GM12801 (cell line): Measurements from ENCODE around the gene NDRG2.

ENCODE experiments used
- TF ChIP-seq, protein P1 (sequence below): IDR thresholded peaks from one replicate; pipeline ENCODE4 v1.5.1; 2011; ENCODE audit warnings: control low read depth; ENCODE audit not compliant: insufficient read length; ENCODE audit errors: extremely low read depth

Gene NDRG2

DNA sequence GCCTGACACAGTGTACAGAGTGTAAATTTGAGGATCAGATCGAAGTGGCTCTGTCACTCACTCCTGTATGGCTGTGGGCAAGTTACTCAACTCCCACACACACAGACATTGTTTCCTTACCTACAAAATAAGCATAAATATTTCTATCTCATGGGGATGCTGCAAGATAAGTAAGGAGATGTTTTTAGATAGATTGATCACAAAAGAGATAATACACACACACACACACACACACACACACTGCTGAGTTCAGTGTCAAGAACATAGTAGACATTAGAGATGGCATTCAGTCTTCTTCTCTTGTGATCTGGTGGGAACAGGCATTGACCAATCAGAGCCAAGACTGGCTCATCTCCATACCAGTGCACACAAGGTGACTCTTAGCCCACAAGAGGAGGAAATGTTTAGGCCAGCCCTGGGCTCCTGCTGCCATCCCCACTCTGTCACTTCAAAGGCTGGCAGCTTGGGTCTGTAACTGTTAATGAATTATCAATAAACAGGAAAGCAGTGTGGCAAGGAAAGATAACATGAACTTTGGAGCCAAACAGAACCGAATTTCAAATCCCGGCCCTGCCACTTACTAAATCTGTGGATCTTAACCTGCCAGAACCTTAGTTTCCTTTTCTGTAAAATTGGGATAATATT, 29.4 kb upstream of the NDRG2 start:
- TF ChIP-seq, protein P1, sequence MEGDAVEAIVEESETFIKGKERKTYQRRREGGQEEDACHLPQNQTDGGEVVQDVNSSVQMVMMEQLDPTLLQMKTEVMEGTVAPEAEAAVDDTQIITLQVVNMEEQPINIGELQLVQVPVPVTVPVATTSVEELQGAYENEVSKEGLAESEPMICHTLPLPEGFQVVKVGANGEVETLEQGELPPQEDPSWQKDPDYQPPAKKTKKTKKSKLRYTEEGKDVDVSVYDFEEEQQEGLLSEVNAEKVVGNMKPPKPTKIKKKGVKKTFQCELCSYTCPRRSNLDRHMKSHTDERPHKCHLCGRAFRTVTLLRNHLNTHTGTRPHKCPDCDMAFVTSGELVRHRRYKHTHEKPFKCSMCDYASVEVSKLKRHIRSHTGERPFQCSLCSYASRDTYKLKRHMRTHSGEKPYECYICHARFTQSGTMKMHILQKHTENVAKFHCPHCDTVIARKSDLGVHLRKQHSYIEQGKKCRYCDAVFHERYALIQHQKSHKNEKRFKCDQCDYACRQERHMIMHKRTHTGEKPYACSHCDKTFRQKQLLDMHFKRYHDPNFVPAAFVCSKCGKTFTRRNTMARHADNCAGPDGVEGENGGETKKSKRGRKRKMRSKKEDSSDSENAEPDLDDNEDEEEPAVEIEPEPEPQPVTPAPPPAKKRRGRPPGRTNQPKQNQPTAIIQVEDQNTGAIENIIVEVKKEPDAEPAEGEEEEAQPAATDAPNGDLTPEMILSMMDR = no peak

DNA sequence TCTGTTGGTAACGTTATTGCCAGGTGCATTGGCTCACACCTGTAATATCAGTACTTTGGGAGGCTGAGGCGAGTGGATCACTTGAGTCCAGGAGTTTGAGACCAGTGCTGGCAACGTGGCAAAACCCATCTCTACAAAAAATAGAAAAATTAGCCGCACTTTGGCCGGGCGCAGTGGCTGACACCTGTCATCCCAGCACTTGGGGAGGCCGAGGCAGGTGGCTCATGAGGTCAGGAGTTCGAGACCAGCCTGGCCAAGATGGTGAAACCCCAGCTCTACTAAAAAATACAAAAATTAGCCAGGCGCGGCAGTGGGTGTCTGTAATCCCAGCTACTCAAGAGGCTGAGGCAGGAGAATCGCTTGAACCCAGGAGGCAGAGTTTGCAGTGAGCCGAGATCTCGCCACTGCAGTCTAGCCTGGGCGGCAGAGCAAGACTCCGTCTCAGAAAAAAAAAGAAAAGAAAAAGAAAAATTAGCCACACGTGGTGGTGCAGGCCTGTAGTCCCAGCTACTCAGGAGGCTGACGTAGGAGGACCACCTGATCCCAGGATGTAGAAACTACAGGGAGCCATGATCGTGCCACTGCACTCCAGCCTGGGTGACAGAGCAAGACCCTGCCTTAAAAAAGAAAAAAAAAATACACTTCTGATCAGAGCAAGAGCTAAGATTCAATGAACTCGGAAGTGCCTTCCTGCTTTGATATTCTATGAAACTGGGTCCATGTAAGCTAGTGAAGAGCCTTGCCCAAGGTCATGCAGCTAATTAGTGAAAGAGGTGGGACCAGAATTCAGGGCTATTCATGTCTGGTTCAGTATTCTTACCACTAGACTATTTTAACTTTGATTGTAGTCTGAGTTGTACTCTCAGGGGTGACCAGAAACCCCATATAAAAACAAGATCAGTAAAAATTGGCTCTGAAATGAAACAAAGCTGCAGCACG, 28.6 kb upstream of the NDRG2 start:
- TF ChIP-seq, protein P1 = no peak

DNA sequence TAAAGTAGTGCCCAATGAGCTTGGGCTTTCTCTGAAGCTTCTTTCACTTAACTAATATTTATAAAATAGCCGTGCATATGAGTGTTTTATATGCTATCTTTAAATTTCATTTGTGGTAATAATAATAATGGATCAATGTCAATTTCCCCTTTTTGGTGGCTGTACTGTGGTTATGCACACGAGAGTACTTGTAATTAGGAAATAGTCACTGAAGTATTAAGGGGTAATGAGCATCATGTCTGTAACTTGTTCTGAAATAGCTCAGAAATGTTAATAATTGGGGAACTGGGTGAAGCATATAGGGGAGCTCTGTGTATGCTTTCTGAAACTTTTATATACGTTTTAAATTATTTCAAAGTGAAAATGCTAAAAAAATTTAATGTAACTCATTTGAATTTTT, 25.7 kb upstream of the NDRG2 start:
- TF ChIP-seq, protein P1 = no peak

DNA sequence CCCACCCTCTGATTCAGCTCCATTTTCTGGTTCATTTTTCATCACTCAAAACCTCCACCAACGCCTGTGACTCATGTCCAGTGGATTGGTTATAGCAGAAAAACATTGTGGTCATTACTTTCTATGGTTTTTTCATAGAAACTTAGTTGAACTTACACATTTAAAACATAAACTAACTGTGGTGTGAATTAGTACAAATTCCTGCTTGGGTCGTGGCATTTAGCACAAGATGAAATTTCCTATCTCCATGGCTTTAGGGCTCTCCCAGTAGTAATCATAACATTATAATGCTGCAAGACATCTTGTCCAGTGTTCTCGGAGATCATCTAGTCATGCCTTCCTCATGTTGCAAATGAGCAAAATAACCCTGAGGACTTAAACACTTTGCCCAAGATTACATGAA, 24.4 kb upstream of the NDRG2 start:
- TF ChIP-seq, protein P1 = no peak

DNA sequence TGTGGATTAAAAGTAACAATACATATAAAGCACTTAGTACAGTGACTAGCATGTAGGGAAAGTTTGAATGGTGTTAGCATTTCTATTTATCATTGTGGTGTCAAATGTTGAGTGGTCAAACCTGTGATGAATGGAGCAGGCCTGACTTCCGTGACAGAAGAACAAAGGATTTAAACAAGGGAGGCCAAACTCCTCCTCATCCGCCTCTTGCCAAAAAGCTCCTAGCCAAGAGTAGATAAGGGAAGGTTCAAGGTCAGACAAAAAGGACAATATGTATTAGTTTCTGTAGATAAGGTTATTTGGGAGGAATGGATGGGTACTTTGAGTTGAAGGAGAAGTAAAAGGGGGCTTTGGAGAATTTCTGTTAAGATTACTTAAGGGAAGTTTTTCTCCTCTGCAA, 23.8 kb upstream of the NDRG2 start:
- TF ChIP-seq, protein P1 = no peak

DNA sequence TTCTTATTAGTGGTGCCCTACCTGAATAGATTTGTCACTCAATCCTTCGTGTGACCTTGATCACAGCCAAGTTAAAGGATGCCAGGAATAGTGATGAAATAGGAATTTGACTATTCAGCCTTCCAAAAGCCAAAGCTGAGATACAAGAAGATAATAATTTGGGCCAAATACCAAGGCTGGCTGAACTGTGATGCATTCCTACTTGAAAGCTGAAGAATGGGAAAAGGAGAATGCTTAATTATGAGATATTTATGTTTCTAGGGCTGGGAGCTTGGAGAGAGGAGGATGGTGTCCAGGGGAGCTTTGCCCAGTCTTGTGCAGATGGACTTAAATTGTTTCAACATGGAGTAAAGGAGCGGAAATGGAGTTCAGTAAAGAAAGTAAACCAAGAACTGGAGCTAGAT, 22.5 kb upstream of the NDRG2 start:
- TF ChIP-seq, protein P1 = no peak

DNA sequence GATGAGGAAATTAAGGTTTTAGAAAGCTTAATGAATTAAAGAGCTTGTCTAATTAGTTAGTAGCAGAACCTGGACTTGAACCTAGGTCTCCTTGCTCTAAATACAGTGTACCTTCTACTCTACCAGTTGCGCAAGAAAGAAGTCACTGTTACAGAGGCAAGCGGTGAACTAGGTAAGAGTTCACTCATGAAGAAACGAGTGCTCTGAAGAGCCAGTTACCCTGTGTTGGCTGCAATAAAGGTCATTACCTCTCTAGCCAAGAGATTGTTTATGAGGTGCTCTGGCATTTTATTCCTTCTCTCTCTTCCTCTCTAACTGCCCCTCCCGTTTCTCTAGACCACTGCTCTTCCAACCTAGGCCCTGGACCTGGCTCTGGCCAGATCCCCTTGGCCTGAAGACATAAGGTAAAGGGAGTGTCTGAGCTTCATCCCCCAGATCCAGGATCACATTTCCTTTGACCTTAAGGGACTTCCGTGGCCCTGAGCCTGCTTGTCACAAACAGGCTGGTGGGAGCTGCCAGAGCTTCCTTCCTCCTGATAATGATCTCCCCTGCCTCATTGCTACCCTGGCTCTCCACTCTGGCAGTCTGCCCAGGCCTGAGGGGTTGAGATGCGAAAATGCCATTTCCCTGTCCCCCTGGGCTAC, 19.2 kb upstream of the NDRG2 start:
- TF ChIP-seq, protein P1 = no peak
